MM.1S (cell line): ENCODE results near the gene XK.

Experiments used
- CTCF ChIP-seq: fragments of 300-600 bp; sonication (generic); IDR thresholded peaks from 2 replicates; pipeline ENCODE4 v1.5.1; 2016; ENCODE audit warnings: antibody characterized with exemption, low read length, mixed read lengths
- EZH2 ChIP-seq: fragments of 300-600 bp; sonication (generic); optimal IDR thresholded peaks from 2 replicates; pipeline ENCODE3; 2017; ENCODE audit warnings: low read depth, mild to moderate bottlenecking, antibody characterized with exemption, low read length, mixed read lengths

GRCh38 chrX:37667141-37667540, 18.4 kb upstream of the XK start:
- TF ChIP-seq CTCF: no peak
- TF ChIP-seq EZH2: no peak
